HG02973 (cell line): ENCODE data around the gene DNASE2.

Experiments
- ATAC-seq: cut with Tn5 transposase; IDR thresholded peaks from one replicate; pipeline ENCODE4 v1.9.1; 2021; ENCODE audit warnings: moderate library complexity; ENCODE audit not compliant: unreplicated experiment

Gene DNASE2

GRCh38 chr19:12836529-12836863, 44.8 kb downstream of the DNASE2 start:
- no peak for ATAC-seq

- ATAC-seq = no peak
These were observed 46.1 kb downstream of the DNASE2 start for GRCh38 chr19:12834976-12835757.

DNA sequence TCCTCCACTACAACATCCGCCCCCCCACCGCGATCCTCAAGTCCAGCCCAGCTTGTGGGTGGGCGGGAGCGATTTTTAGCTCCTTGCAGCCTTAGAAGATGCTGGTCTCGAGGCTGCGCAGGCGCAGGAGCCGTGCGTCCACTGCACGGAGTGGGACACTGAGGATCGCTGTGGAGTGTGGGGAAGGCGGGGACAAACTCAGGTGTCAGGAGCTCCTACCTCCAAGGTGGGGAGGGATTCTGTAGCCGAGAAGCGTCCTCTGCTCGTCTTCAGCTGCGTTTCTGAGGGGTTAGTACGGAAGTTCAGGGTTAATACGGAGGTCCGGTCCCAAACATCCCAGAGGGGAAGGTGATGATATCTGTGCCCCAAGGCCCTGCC, 46.7 kb downstream of the DNASE2 start, which contains the start of gene RTBDN:
RTBDN (minus strand) TSS at position 14 of the 378 bp plus-strand sequence. CDS start 4,600 bp downstream, outside the sequence.
- no peak for ATAC-seq

DNA sequence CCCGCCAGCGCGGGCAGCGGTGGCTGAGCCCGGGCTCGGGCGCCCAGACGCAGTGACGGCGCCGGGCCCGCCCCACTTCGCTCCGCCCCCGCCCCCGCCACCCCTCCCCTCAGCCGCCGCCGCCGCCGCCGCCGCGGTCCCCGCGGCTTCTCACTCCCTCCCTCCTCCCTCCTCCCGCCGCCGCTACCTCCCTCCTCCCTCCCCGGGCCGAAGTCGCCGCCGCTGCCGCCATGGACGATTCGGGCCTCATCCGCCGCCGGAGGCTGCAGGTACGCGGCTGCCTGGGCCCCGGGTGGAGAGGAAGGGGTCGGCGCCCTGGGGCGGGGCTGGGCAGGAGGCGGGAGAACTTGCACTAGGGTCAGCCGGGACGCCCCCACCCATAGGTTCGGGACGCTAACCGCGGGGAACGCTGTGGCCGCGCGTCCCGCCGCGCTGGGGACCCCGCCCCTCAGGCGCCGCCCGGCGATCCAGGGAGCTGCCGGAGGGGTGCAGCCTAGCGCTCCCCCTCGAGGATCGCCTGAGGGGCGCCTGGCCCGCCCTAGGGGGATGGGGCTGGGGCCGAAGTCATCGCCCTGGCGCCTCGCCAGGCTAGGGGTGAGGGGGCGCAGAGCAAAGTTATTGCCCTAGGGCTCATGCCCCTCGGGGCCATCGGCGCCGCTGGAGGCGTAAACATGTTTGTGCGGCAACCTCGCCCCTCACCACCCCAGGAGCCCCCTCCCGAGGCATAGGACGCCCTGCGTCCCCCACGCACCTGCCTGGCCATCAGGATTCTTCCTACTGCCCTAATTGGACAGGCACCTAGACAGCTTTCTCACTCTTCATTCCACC, 47.3 kb downstream of the DNASE2 start:
- no peak for ATAC-seq

DNA sequence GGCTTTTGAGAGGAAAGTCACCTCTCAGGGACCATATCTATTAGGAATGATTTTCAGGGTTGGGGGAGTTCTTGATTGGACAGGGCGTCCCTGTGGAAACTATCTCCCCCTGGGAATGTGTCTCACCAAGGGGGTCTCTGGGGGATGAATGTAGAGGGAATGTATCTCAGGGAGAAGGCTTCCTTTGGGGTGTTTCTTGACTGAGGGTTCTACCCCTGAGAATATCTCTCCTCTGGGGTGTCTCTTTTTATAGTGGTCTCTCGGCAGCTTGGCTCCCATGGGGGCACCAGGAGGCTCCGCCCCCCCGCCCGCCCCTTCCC, 47.9 kb downstream of the DNASE2 start:
- no peak for ATAC-seq

- no peak for ATAC-seq
These were observed 52.8 kb downstream of the DNASE2 start for GRCh38 chr19:12828494-12828893.

DNA sequence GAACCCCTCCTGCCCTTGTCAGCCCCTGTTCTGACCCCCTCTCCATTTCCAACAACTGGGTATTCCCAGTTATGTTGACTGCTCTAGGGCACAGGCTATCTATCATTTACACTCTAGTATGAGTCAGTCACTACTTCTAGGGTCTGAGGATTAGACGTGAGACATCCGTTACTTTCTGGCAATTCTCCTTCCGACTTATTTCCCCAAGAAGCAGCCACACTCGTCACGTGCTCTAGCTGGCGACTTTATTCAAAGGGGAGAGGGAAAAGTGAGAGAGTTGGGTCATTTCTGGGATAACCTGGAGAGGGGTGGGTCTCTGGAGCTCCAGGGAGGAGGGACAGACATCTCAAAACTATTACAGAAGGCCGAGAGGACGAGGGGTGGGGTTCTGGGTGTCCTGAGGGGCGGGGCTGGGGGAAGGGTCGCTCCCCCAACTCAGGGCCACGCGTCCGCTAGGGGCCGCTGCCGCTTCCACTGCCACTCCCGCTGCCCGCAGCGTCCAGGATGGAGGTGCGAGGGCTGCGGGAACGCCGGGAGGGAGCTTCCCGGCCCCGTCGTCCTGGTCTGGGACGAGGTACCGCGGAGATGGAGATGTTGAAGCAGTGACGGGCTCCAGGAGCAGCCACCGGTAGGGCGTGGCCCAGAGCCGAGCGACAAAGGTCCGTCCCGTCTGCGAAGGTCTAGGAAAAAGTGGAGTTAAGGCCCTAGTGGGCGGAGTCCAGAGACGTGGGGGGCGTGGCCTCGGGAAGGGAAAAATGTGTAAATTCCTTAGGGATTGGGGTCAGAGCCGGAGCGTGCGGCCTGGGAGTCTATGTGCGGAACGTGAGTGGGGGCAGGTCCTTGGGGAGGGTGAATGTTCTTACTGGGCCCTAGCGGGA, 55.8 kb downstream of the DNASE2 start:
- ATAC-seq = no peak
